Measurements from ENCODE around the gene GALNT2.

GALNT2 gene

DNA sequence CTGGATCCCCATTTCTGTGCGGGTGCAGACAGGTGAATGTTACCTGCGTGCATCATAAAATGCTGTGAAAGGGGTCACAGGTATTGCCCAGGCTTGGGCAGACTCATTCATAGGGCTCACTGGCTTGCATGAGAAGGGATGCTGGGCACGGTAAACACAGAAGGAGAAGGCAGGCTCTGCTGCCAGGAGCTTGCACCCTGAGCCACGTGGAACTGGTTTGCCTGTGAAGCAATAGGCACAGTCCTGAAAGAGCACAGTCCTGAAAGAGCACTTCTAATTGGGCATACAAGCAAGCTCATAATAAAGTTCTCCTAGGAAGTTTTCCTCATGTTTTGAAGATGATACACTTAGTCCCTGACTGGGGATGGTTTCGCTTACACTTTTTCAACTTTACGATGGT is 40.9 kb downstream of the GALNT2 start:
- H3K4me3 ChIP-seq (replicated peaks in 1 of 2; ENCODE audit: low read depth in 2 of 2, low read length in 2 of 2), result no peak overlapping the region
- no peak for DNase-seq (ENCODE audit: low read depth in 2 of 2)
- TF ChIP-seq, protein P1, sequence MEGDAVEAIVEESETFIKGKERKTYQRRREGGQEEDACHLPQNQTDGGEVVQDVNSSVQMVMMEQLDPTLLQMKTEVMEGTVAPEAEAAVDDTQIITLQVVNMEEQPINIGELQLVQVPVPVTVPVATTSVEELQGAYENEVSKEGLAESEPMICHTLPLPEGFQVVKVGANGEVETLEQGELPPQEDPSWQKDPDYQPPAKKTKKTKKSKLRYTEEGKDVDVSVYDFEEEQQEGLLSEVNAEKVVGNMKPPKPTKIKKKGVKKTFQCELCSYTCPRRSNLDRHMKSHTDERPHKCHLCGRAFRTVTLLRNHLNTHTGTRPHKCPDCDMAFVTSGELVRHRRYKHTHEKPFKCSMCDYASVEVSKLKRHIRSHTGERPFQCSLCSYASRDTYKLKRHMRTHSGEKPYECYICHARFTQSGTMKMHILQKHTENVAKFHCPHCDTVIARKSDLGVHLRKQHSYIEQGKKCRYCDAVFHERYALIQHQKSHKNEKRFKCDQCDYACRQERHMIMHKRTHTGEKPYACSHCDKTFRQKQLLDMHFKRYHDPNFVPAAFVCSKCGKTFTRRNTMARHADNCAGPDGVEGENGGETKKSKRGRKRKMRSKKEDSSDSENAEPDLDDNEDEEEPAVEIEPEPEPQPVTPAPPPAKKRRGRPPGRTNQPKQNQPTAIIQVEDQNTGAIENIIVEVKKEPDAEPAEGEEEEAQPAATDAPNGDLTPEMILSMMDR (IDR thresholded peaks at IDR 0.05; ENCODE audit: low read depth, low read length), result no peak

DNA sequence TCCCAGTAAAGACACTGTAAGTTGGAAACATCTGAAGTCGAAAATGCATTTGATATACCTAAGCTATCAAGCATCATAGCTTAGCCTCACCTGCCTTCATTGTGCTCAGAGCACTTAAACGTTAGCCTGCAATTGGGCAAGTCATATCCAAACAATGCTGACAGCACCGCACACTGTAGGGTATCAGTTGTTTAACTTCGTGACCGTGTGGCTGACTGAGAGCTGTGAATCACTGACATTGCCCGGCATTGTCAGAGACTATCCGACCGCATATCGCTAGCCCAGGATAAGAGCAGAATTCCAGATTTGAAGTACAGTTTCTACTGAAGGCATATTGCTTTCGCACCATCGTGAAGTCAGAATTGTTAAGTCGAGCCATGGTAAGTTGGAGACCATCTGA is 41.5 kb downstream of the GALNT2 start:
- TF ChIP-seq, protein P1 (IDR thresholded peaks at IDR 0.05; ENCODE audit: low read depth, low read length), result no peak
- H3K4me3 ChIP-seq (replicated peaks in 1 of 2; ENCODE audit: low read depth in 2 of 2, low read length in 2 of 2), result no peak overlapping the region
- DNase-seq (ENCODE audit: low read depth in 2 of 2), result no peak

DNA sequence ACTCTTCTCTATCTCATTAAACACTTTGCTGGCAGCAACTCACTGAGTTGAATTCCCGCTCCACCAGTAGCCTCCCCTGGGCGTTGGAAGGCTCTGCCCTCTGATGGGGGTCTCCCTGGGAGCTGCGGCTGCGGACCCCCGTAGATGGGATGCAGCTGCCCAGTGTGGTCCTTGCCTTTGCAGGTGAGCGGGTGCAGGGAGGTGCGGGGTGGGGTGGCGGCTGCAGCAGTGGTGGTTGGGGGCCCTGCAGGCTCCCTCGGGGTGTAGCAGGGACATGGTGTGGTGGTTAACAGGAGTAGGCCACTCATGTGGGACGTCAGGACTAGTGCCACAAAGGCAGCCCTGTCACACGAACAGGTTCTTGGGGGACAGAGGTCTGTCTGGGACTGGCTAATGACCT is 42.0 kb downstream of the GALNT2 start:
- TF ChIP-seq, protein P1 (IDR thresholded peaks at IDR 0.05; ENCODE audit: low read depth, low read length), result no peak
- no peak overlapping the region for H3K4me3 ChIP-seq (replicated peaks in 1 of 2; ENCODE audit: low read depth in 2 of 2, low read length in 2 of 2)
- DNase-seq (ENCODE audit: low read depth in 2 of 2), result no peak

DNA sequence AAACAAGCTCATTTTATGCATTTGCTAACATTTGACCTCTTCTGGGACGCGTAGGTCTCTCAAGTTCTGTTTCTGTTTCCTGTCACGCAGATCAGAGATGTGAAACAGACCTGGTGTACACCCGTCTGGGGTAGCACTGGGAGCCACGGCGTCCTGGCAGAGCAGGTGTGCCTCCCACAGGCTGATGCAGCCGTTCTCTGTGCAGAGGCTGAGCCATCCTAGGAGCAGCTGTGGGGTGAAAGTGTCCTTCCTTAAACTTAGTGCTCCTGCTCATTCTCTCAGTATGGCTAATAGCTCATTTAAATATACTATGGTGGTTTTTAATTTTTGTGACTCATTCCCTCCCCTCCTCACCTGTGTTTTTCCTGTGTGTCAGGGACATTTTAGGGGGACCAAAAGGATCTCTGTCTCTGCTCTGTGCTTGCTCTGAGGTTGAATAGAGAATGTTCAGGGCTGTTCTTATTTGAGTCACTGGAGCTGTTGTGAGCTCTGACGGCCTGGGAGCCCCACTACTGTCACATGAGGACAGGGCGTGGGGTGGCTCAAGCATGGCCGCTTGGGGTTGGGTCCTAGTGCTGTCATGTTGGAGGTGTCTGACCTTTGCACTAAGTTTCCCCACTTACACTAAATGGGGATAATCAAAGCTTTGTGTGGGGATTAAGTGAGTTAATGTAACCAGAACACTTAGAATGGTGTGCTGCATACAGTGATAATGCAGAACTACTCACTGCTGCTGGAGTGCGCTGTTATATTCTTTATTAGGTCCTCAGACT is 43.0 kb downstream of the GALNT2 start:
- DNase-seq (ENCODE audit: low read depth in 2 of 2), result no peak
- TF ChIP-seq, protein P1 (IDR thresholded peaks at IDR 0.05; ENCODE audit: low read depth, low read length), result no peak
- H3K4me3 ChIP-seq (replicated peaks in 1 of 2; ENCODE audit: low read depth in 2 of 2, low read length in 2 of 2), result no peak overlapping the region

DNA sequence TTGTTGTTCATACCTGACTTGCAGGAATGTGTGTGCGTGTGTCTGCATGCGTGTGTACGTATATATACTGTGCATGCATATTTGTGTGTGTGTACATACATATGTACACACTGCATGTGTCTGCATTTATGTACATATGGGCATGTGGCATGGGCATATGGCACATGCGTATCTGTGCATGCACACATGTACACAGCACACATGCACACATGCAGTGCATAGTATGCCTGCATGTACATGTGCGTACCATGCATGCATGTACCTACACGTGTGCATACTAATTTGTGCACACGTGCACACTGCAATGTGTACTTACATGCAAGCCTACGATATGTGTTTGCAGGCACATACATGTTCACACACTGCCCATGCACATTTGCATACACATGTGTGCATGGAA is 43.9 kb downstream of the GALNT2 start:
- no peak overlapping the region for H3K4me3 ChIP-seq (replicated peaks in 1 of 2; ENCODE audit: low read depth in 2 of 2, low read length in 2 of 2)
- no peak for DNase-seq (ENCODE audit: low read depth in 2 of 2)
- TF ChIP-seq, protein P1 (IDR thresholded peaks at IDR 0.05; ENCODE audit: low read depth, low read length), result no peak

DNA sequence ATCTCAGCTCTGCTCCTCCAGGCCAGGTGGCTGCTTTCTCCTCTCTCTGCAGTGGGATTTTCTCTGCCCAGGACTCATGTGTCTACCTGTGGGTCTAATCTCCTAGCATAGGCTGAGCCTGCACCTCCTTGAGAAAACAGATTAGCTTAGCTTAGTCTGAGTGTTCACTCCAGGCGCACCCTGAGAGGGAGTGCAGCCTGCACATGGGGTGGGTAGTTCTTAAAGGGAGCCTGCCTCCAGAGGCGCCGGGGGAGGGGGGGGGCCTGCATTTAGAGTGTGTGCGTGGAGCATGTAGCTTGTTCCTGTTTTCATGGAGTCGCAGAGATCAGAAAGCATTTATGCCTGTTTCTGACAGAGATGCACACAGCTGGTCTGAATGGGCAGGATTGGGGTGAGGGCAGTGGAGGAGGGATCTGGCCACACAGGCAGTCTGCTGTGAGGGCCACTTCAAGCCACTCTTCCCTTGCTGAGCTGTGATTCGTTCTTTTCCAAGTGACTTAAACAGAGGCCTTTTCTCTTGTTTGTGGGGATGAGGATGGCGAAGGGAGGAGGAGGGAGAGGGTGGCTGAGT is 45.2 kb downstream of the GALNT2 start:
- TF ChIP-seq, protein P1 (IDR thresholded peaks at IDR 0.05; ENCODE audit: low read depth, low read length), result no peak
- no peak for DNase-seq (ENCODE audit: low read depth in 2 of 2)
- no peak overlapping the region for H3K4me3 ChIP-seq (replicated peaks in 1 of 2; ENCODE audit: low read depth in 2 of 2, low read length in 2 of 2)
